HUES6 (cell line): ENCODE results near the gene SSTR5.
"Not testable (repeated sequence)": the region's sequence is repeated elsewhere in the genome, so short reads cannot be mapped to it uniquely, and the experiment has no call there.

Experiments
- H3K27ac ChIP-seq: 2 replicates; pipeline ENCODE4 v1.7.0; 2013; ENCODE audit warnings: low read depth, mild to moderate bottlenecking, low read length, inconsistent platforms
- H3K27me3 ChIP-seq: 2 replicates; pipeline ENCODE4 v1.6.1; 2013; ENCODE audit warnings: low read length; ENCODE audit not compliant: control insufficient read depth, insufficient read depth
- H3K36me3 ChIP-seq: 2 replicates; pipeline ENCODE4 v1.6.1; 2013; ENCODE audit warnings: low read length; ENCODE audit not compliant: control insufficient read depth, insufficient read depth
- H3K4me1 ChIP-seq: 2 replicates; pipeline ENCODE4 v1.6.1; 2013; ENCODE audit warnings: low read length; ENCODE audit not compliant: control insufficient read depth, insufficient read depth
- H3K4me3 ChIP-seq: 2 replicates; pipeline ENCODE4 v1.5.1; 2013; ENCODE audit warnings: low read depth, low read length
- H3K9ac ChIP-seq: one replicate; pipeline ENCODE4 v1.6.1; 2013; ENCODE audit warnings: mild to moderate bottlenecking, low read length
- H3K9me3 ChIP-seq: 2 replicates; pipeline ENCODE4 v1.6.1; 2013; ENCODE audit warnings: low read depth, low read length; ENCODE audit not compliant: control insufficient read depth, insufficient read depth

Gene SSTR5

GRCh38 chr16:1072526-1073261 is at the start of gene SSTR5:
Gene SSTR5 (plus strand): TSS chr16:1072747. CDS start chr16:1078869, 6,122 bp downstream.
- peak within 1 kb of the TSS; percentile 52 for H3K4me3 ChIP-seq
- H3K9me3 ChIP-seq = no peaks in the 10 kb centered on the region
- H3K9ac ChIP-seq = no peak within 1 kb of the TSS
- H3K27me3 ChIP-seq = peaks cover 56% of the 10 kb centered on the region
- H3K36me3 ChIP-seq = no peaks in the 10 kb centered on the region
- H3K4me1 ChIP-seq = peaks cover 30% of the 10 kb centered on the region; the same call in 1 of the 2 replicates
- no peak within 1 kb of the TSS for H3K27ac ChIP-seq

GRCh38 chr16:1024138-1024537 is 48.4 kb upstream of the SSTR5 start:
- no peaks in the 10 kb centered on the region for H3K36me3 ChIP-seq
- H3K9ac ChIP-seq = no peak overlapping the region
- no peaks in the 10 kb centered on the region for H3K9me3 ChIP-seq
- H3K27ac ChIP-seq = no peak overlapping the region
- H3K4me1 ChIP-seq = no peaks in the 10 kb centered on the region; the same call in 1 of the 2 replicates
- peaks cover 8% of the 10 kb centered on the region for H3K27me3 ChIP-seq
- no peak overlapping the region for H3K4me3 ChIP-seq

GRCh38 chr16:1025183-1025809 is 47.3 kb upstream of the SSTR5 start:
- H3K4me1 ChIP-seq, H3K27me3 ChIP-seq, H3K27ac ChIP-seq, H3K4me3 ChIP-seq, H3K9ac ChIP-seq, H3K9me3 ChIP-seq, H3K36me3 ChIP-seq: not testable (repeated sequence)

GRCh38 chr16:1026057-1026783 is 46.3 kb upstream of the SSTR5 start:
- Histone ChIP-seq H3K4me1 (no peaks in the 10 kb centered on the region; the same call in 1 of the 2 replicates), H3K9ac (no peak overlapping the region), H3K4me3 (no peak overlapping the region), H3K27ac (no peak overlapping the region), H3K9me3 (no peaks in the 10 kb centered on the region), H3K36me3 (no peaks in the 10 kb centered on the region), H3K27me3 (peaks cover 8% of the 10 kb centered on the region)

GRCh38 chr16:1026784-1027500 is 45.6 kb upstream of the SSTR5 start:
- no peaks in the 10 kb centered on the region; the same call in 1 of the 2 replicates for H3K4me1 ChIP-seq
- no peaks in the 10 kb centered on the region for H3K9me3 ChIP-seq
- no peaks in the 10 kb centered on the region for H3K36me3 ChIP-seq
- H3K27ac ChIP-seq = no peak overlapping the region
- H3K27me3 ChIP-seq = peaks cover 8% of the 10 kb centered on the region
- H3K4me3 ChIP-seq = no peak overlapping the region
- H3K9ac ChIP-seq = no peak overlapping the region

GRCh38 chr16:1027501-1027815 is 45.1 kb upstream of the SSTR5 start:
- Histone ChIP-seq H3K4me1 (no peaks in the 10 kb centered on the region; the same call in 1 of the 2 replicates), H3K27me3 (peaks cover 8% of the 10 kb centered on the region), H3K27ac (no peak overlapping the region), H3K9me3 (0 out of 2 replicates have a peak, but pooled peaks cover under 1% of the 10 kb centered on the region), H3K36me3 (no peaks in the 10 kb centered on the region), H3K9ac (no peak overlapping the region), H3K4me3 (no peak overlapping the region)

- no peak overlapping the region for H3K9ac ChIP-seq
- H3K36me3 ChIP-seq = no peaks in the 10 kb centered on the region
- H3K9me3 ChIP-seq = peaks cover 6% of the 10 kb centered on the region; the same call in 1 of the 2 replicates
- no peak overlapping the region for H3K27ac ChIP-seq
- peaks cover 8% of the 10 kb centered on the region for H3K27me3 ChIP-seq
- H3K4me1 ChIP-seq = no peaks in the 10 kb centered on the region; the same call in 1 of the 2 replicates
- no peak overlapping the region for H3K4me3 ChIP-seq
Observed at GRCh38 chr16:1028056-1028455, 44.5 kb upstream of the SSTR5 start.

GRCh38 chr16:1028524-1029258 is 43.9 kb upstream of the SSTR5 start:
- Histone ChIP-seq H3K27me3 (peaks cover 8% of the 10 kb centered on the region), H3K36me3 (no peaks in the 10 kb centered on the region), H3K9me3 (peaks cover 12% of the 10 kb centered on the region; the same call in 1 of the 2 replicates), H3K27ac (no peak overlapping the region), H3K4me3 (no peak overlapping the region), H3K4me1 (no peaks in the 10 kb centered on the region; the same call in 1 of the 2 replicates), H3K9ac (no peak overlapping the region)

GRCh38 chr16:1029259-1029545 is 43.3 kb upstream of the SSTR5 start:
- H3K4me3 ChIP-seq = no peak overlapping the region
- peaks cover 8% of the 10 kb centered on the region for H3K27me3 ChIP-seq
- H3K4me1 ChIP-seq = no peaks in the 10 kb centered on the region; the same call in 1 of the 2 replicates
- peaks cover 12% of the 10 kb centered on the region; the same call in 1 of the 2 replicates for H3K9me3 ChIP-seq
- no peak overlapping the region for H3K27ac ChIP-seq
- no peaks in the 10 kb centered on the region for H3K36me3 ChIP-seq
- no peak overlapping the region for H3K9ac ChIP-seq

- peaks cover 14% of the 10 kb centered on the region; the same call in 1 of the 2 replicates for H3K9me3 ChIP-seq
- no peak overlapping the region for H3K4me3 ChIP-seq
- no peaks in the 10 kb centered on the region; the same call in 1 of the 2 replicates for H3K4me1 ChIP-seq
- no peak overlapping the region for H3K27ac ChIP-seq
- H3K9ac ChIP-seq = no peak overlapping the region
- H3K36me3 ChIP-seq = no peaks in the 10 kb centered on the region
- H3K27me3 ChIP-seq = peaks cover 3% of the 10 kb centered on the region
Observed at GRCh38 chr16:1030473-1030901, 42.1 kb upstream of the SSTR5 start.
